GM18870 (cell line): ENCODE results near the gene SLC40A1.

ENCODE experiments used
- ATAC-seq: cut with Tn5 transposase; IDR thresholded peaks from one replicate; pipeline ENCODE4 v1.9.1; 2021; ENCODE audit warnings: moderate library complexity; ENCODE audit not compliant: unreplicated experiment

The SLC40A1 gene

GRCh38 chr2:189570570-189571031, 10.0 kb downstream of the SLC40A1 start:
- ATAC-seq = no peak

- peak; percentile 49 for ATAC-seq
Observed at GRCh38 chr2:189569295-189569910, 11.2 kb downstream of the SLC40A1 start.

GRCh38 chr2:189566046-189566445, 14.5 kb downstream of the SLC40A1 start:
- no peak for ATAC-seq

- no peak for ATAC-seq
Observed at GRCh38 chr2:189561371-189562038, 19.1 kb downstream of the SLC40A1 start.

- ATAC-seq = no peak
Observed at GRCh38 chr2:189560273-189560586, 20.4 kb downstream of the SLC40A1 start.

- ATAC-seq = no peak
Observed at GRCh38 chr2:189559579-189560272, 20.9 kb downstream of the SLC40A1 start.

GRCh38 chr2:189558516-189559272, 21.9 kb downstream of the SLC40A1 start:
- no peak for ATAC-seq

GRCh38 chr2:189557373-189557772, 23.2 kb downstream of the SLC40A1 start:
- ATAC-seq = no peak

- no peak for ATAC-seq
Observed at GRCh38 chr2:189556526-189556925, 24.1 kb downstream of the SLC40A1 start.

- ATAC-seq = no peak
Observed at GRCh38 chr2:189555232-189555631, 25.4 kb downstream of the SLC40A1 start.

- ATAC-seq = no peak
Observed at GRCh38 chr2:189553504-189554088, 27.0 kb downstream of the SLC40A1 start.

- no peak for ATAC-seq
Observed at GRCh38 chr2:189552991-189553404, 27.6 kb downstream of the SLC40A1 start.

- no peak for ATAC-seq
Observed at GRCh38 chr2:189552334-189552990, 28.1 kb downstream of the SLC40A1 start.

GRCh38 chr2:189551808-189552207, 28.8 kb downstream of the SLC40A1 start:
- no peak for ATAC-seq

- no peak for ATAC-seq
Observed at GRCh38 chr2:189549449-189549832, 31.1 kb downstream of the SLC40A1 start.

GRCh38 chr2:189548666-189549448, 31.7 kb downstream of the SLC40A1 start:
- ATAC-seq = no peak

GRCh38 chr2:189545418-189545817, 35.2 kb downstream of the SLC40A1 start:
- ATAC-seq = no peak

GRCh38 chr2:189544318-189545042, 36.1 kb downstream of the SLC40A1 start:
- ATAC-seq = no peak

GRCh38 chr2:189543367-189543766, 37.2 kb downstream of the SLC40A1 start:
- ATAC-seq = no peak
